Vagina (tissue), 2 donors: Measurements from ENCODE around the gene WNT2B. TPM values are rescaled to one million over a fixed set of nuclear protein-coding genes. Genes with fewer than 3 reads are reported as not detected.

Experiments used
- DNase-seq, 2 donors: peaks; one replicate each; pipeline ENCODE4 v3.0.0-alpha.2; 2017; ENCODE audit errors: extremely low spot score in 2 of 2
- H3K27ac ChIP-seq: fragments of 200-600 bp; sonication (generic); one replicate; pipeline ENCODE4 v1.5.1; 2019
- H3K27me3 ChIP-seq: fragments of 200-600 bp; sonication (generic); one replicate; pipeline ENCODE4 v1.5.1; 2019
- H3K36me3 ChIP-seq, 2 donors: fragments of 200-600 bp; sonication (generic); one replicate each; pipeline ENCODE4 v1.5.1; 2017 to 2019
- H3K4me1 ChIP-seq: fragments of 200-600 bp; sonication (generic); one replicate; pipeline ENCODE4 v1.5.1; 2019
- H3K4me3 ChIP-seq, 2 donors: fragments of 200-600 bp; sonication (generic); 1 replicate in 1 of 2; 2 replicates in 1 of 2; pipeline ENCODE4 v1.5.1; 2016 to 2019
- H3K9me3 ChIP-seq: fragments of 200-600 bp; sonication (generic); one replicate; pipeline ENCODE4 v1.5.1; 2019
- CTCF ChIP-seq, 3 experiments: fragments of 450-650 bp in 2 of 3; fragments of 200-600 bp in 1 of 3; sonication (generic) in 1 of 3; IDR thresholded peaks; one replicate each; pipeline ENCODE4 v1.5.1; 2017 to 2019; ENCODE audit warnings: antibody characterized with exemption in 3 of 3, mild to moderate bottlenecking in 2 of 3, moderate library complexity in 2 of 3
- POLR2A ChIP-seq, 2 donors: fragments of 450-650 bp; IDR thresholded peaks; one replicate each; pipeline ENCODE4 v1.6.1; 2017; ENCODE audit warnings: antibody characterized with exemption in 2 of 2, mild to moderate bottlenecking in 2 of 2, moderate library complexity in 2 of 2
- POLR2AphosphoS5 ChIP-seq, 2 donors: sonication (generic); formaldehyde crosslinking; IDR thresholded peaks; one replicate each; pipeline ENCODE4 v1.9.0; 2017; ENCODE audit warnings: antibody characterized with exemption in 2 of 2, mild to moderate bottlenecking in 2 of 2, low read depth in 1 of 2; ENCODE audit not compliant: insufficient read depth in 1 of 2
- intact Hi-C: fragments of 100-400 bp; cut with DNase I; formaldehyde crosslinking; loops from one replicate; pipeline ENCODE4 v1.15.1; 2023
- total RNA-seq: library from RNA; depleted of rRNA; stranded (reverse); fragments of >200 nt; gene quantifications from one replicate; pipeline ENCODE4 v1.2.3, GENCODE V29; 2016

Gene WNT2B
- total RNA-seq, 1 donor from 2014 or later: 16.0 TPM

GRCh38 chr1:112524986-112525385 is 16.2 kb downstream of the WNT2B start:
- H3K4me1 ChIP-seq: peaks cover 25% of the 10 kb centered on the region
- H3K36me3 ChIP-seq: peaks cover 0 to 3% of the 10 kb centered on the region in 2 donors
- no peak for TF ChIP-seq CTCF (IDR thresholded peaks at IDR 0.05)
- TF ChIP-seq POLR2A (IDR thresholded peaks at IDR 0.05): no peak
- TF ChIP-seq POLR2AphosphoS5 (IDR thresholded peaks at IDR 0.05; ENCODE audit: insufficient read depth in 1 of 2, low read depth in 1 of 2): no peak
- H3K4me3 ChIP-seq: no peak overlapping the region
- no peaks in the 10 kb centered on the region for H3K27me3 ChIP-seq
- intact Hi-C loops: no loop called here
- no peaks in the 10 kb centered on the region for H3K9me3 ChIP-seq
- H3K27ac ChIP-seq: peak overlapping the region; percentile 35
- no peak for DNase-seq

- no peak overlapping the region for H3K4me3 ChIP-seq
- H3K4me1 ChIP-seq: peaks cover 20% of the 10 kb centered on the region
- intact Hi-C loops: no loop called here
- TF ChIP-seq POLR2AphosphoS5 (IDR thresholded peaks at IDR 0.05; ENCODE audit: insufficient read depth in 1 of 2, low read depth in 1 of 2) (no peak), POLR2A (IDR thresholded peaks at IDR 0.05) (no peak), CTCF (IDR thresholded peaks at IDR 0.05) (no peak)
- H3K9me3 ChIP-seq: no peaks in the 10 kb centered on the region
- no peak overlapping the region for H3K27ac ChIP-seq
- no peaks in the 10 kb centered on the region for H3K27me3 ChIP-seq
- H3K36me3 ChIP-seq: no peaks in the 10 kb centered on the region
- no peak for DNase-seq
Observed at GRCh38 chr1:112527266-112528010, 18.7 kb downstream of the WNT2B start.

- Histone ChIP-seq H3K27ac (no peak overlapping the region), H3K27me3 (no peaks in the 10 kb centered on the region), H3K9me3 (no peaks in the 10 kb centered on the region), H3K4me3 (no peak overlapping the region), H3K36me3 (no peaks in the 10 kb centered on the region), H3K4me1 (peaks cover 13% of the 10 kb centered on the region)
- intact Hi-C loops: no loop called here
- DNase-seq: no peak
- TF ChIP-seq POLR2AphosphoS5 (IDR thresholded peaks at IDR 0.05; ENCODE audit: insufficient read depth in 1 of 2, low read depth in 1 of 2) (no peak), POLR2A (IDR thresholded peaks at IDR 0.05) (no peak), CTCF (IDR thresholded peaks at IDR 0.05) (no peak)
Observed at GRCh38 chr1:112528076-112528475, 19.3 kb downstream of the WNT2B start.

GRCh38 chr1:112529301-112529700 is 20.5 kb downstream of the WNT2B start:
- Histone ChIP-seq H3K27ac (no peak overlapping the region), H3K9me3 (no peaks in the 10 kb centered on the region), H3K27me3 (no peaks in the 10 kb centered on the region), H3K4me3 (no peak overlapping the region), H3K4me1 (peaks cover 7% of the 10 kb centered on the region), H3K36me3 (no peaks in the 10 kb centered on the region)
- TF ChIP-seq POLR2AphosphoS5 (IDR thresholded peaks at IDR 0.05; ENCODE audit: insufficient read depth in 1 of 2, low read depth in 1 of 2): peak in 1 of 2 donors; percentile 79
- no peak for TF ChIP-seq POLR2A (IDR thresholded peaks at IDR 0.05)
- intact Hi-C loops: no loop called here
- DNase-seq: no peak

GRCh38 chr1:112530832-112531231 is 22.1 kb downstream of the WNT2B start:
- no peak for DNase-seq
- Histone ChIP-seq H3K9me3 (no peaks in the 10 kb centered on the region), H3K27ac (peak overlapping the region; percentile 18), H3K36me3 (peaks cover 0 to 8% of the 10 kb centered on the region in 2 donors), H3K4me1 (no peaks in the 10 kb centered on the region), H3K27me3 (no peaks in the 10 kb centered on the region), H3K4me3 (no peak overlapping the region)
- TF ChIP-seq CTCF (IDR thresholded peaks at IDR 0.05): no peak
- no peak for TF ChIP-seq POLR2A (IDR thresholded peaks at IDR 0.05)
- TF ChIP-seq POLR2AphosphoS5 (IDR thresholded peaks at IDR 0.05; ENCODE audit: insufficient read depth in 1 of 2, low read depth in 1 of 2): no peak
- intact Hi-C loops: no loop called here
